ENCODE results near the gene PXDN.

Gene PXDN

GRCh38 chr2:1685078-1685956 is 59.0 kb downstream of the PXDN start:
- H3K9me3 ChIP-seq (ENCODE audit: insufficient read depth, low read length, severe bottlenecking) = no peaks in the 10 kb centered on the region
- TF ChIP-seq EZH2 (IDR thresholded peaks at IDR 0.05; ENCODE audit: borderline replicate concordance, low read depth, low read length, severe bottlenecking) = no peak

GRCh38 chr2:1683297-1683696 is 61.0 kb downstream of the PXDN start:
- ATAC-seq (ENCODE audit: insufficient read depth, low read depth) (no peak), DNase-seq (no peak)
- Histone ChIP-seq H3K27me3 (ENCODE audit: insufficient read depth, low read length, poor library complexity) (peaks cover 10% of the 10 kb centered on the region), H3K4me3 (ENCODE audit: low read depth in 1 of 2, low read length in 2 of 2) (no peak overlapping the region), H3K36me3 (ENCODE audit: insufficient read depth, low read length) (no peaks in the 10 kb centered on the region), H3K9me3 (ENCODE audit: insufficient read depth, low read length, severe bottlenecking) (no peaks in the 10 kb centered on the region), H3K79me2 (ENCODE audit: insufficient read depth, low read length) (no peaks in the 10 kb centered on the region), H3K9ac (ENCODE audit: low read depth, low read length) (no peak overlapping the region), H2AFZ (ENCODE audit: low read depth, low read length) (no peak overlapping the region), H3K4me1 (ENCODE audit: insufficient read depth, low read length) (no peaks in the 10 kb centered on the region), H3K4me2 (ENCODE audit: insufficient read depth, low read length) (no peak overlapping the region), H3K27ac (ENCODE audit: low read length) (no peak overlapping the region), H4K20me1 (ENCODE audit: insufficient read depth, low read length) (no peaks in the 10 kb centered on the region; the same call in 1 of the 2 replicates)
- TF ChIP-seq CTCF (IDR thresholded peaks at IDR 0.05; ENCODE audit: borderline replicate concordance, extremely low read depth, low read length, poor library complexity, severe bottlenecking) (no peak), EZH2 (IDR thresholded peaks at IDR 0.05; ENCODE audit: borderline replicate concordance, low read depth, low read length, severe bottlenecking) (no peak)

More at GRCh38 chr2:1685078-1685956, 59.0 kb downstream of the PXDN start:
- Histone ChIP-seq H3K4me2 (ENCODE audit: insufficient read depth, low read length) (no peak overlapping the region), H3K27me3 (ENCODE audit: insufficient read depth, low read length, poor library complexity) (peaks cover 10% of the 10 kb centered on the region), H4K20me1 (ENCODE audit: insufficient read depth, low read length) (no peaks in the 10 kb centered on the region), H3K27ac (ENCODE audit: low read length) (no peak overlapping the region), H3K79me2 (ENCODE audit: insufficient read depth, low read length) (no peaks in the 10 kb centered on the region), H3K9ac (ENCODE audit: low read depth, low read length) (no peak overlapping the region), H3K4me1 (ENCODE audit: insufficient read depth, low read length) (no peaks in the 10 kb centered on the region), H3K36me3 (ENCODE audit: insufficient read depth, low read length) (no peaks in the 10 kb centered on the region), H2AFZ (ENCODE audit: low read depth, low read length) (no peak overlapping the region), H3K4me3 (ENCODE audit: low read depth in 1 of 2, low read length in 2 of 2) (no peak overlapping the region)
- no peak for ATAC-seq (ENCODE audit: insufficient read depth, low read depth)
- no peak for DNase-seq

- TF ChIP-seq EZH2 (IDR thresholded peaks at IDR 0.05; ENCODE audit: borderline replicate concordance, low read depth, low read length, severe bottlenecking) = no peak
- no peak for TF ChIP-seq CTCF (IDR thresholded peaks at IDR 0.05; ENCODE audit: borderline replicate concordance, extremely low read depth, low read length, poor library complexity, severe bottlenecking)
- Histone ChIP-seq H3K4me1 (ENCODE audit: insufficient read depth, low read length) (no peaks in the 10 kb centered on the region), H3K27me3 (ENCODE audit: insufficient read depth, low read length, poor library complexity) (peaks cover 10% of the 10 kb centered on the region), H3K4me3 (ENCODE audit: low read depth in 1 of 2, low read length in 2 of 2) (no peak overlapping the region), H3K4me2 (ENCODE audit: insufficient read depth, low read length) (no peak overlapping the region), H3K9me3 (ENCODE audit: insufficient read depth, low read length, severe bottlenecking) (no peaks in the 10 kb centered on the region), H3K27ac (ENCODE audit: low read length) (no peak overlapping the region), H2AFZ (ENCODE audit: low read depth, low read length) (no peak overlapping the region), H3K79me2 (ENCODE audit: insufficient read depth, low read length) (no peaks in the 10 kb centered on the region), H3K9ac (ENCODE audit: low read depth, low read length) (no peak overlapping the region), H4K20me1 (ENCODE audit: insufficient read depth, low read length) (no peaks in the 10 kb centered on the region; the same call in 1 of the 2 replicates), H3K36me3 (ENCODE audit: insufficient read depth, low read length) (no peaks in the 10 kb centered on the region)
- DNase-seq = no peak
- no peak for ATAC-seq (ENCODE audit: insufficient read depth, low read depth)
Observed at GRCh38 chr2:1682181-1682440, 62.2 kb downstream of the PXDN start.

- Histone ChIP-seq H3K4me3 (ENCODE audit: low read depth in 1 of 2, low read length in 2 of 2) (no peak overlapping the region), H3K4me2 (ENCODE audit: insufficient read depth, low read length) (no peak overlapping the region), H3K79me2 (ENCODE audit: insufficient read depth, low read length) (no peaks in the 10 kb centered on the region), H2AFZ (ENCODE audit: low read depth, low read length) (no peak overlapping the region), H3K4me1 (ENCODE audit: insufficient read depth, low read length) (no peaks in the 10 kb centered on the region), H3K27me3 (ENCODE audit: insufficient read depth, low read length, poor library complexity) (peaks cover 10% of the 10 kb centered on the region), H3K27ac (ENCODE audit: low read length) (no peak overlapping the region), H3K36me3 (ENCODE audit: insufficient read depth, low read length) (no peaks in the 10 kb centered on the region), H3K9ac (ENCODE audit: low read depth, low read length) (no peak overlapping the region), H3K9me3 (ENCODE audit: insufficient read depth, low read length, severe bottlenecking) (no peaks in the 10 kb centered on the region), H4K20me1 (ENCODE audit: insufficient read depth, low read length) (no peaks in the 10 kb centered on the region; the same call in 1 of the 2 replicates)
- DNase-seq (no peak), ATAC-seq (ENCODE audit: insufficient read depth, low read depth) (no peak)
- TF ChIP-seq EZH2 (IDR thresholded peaks at IDR 0.05; ENCODE audit: borderline replicate concordance, low read depth, low read length, severe bottlenecking) (no peak), CTCF (IDR thresholded peaks at IDR 0.05; ENCODE audit: borderline replicate concordance, extremely low read depth, low read length, poor library complexity, severe bottlenecking) (no peak)
Observed at GRCh38 chr2:1681323-1682180, 62.8 kb downstream of the PXDN start.
